Globus pallidus (tissue), 1 donor: Measurements from ENCODE around the gene RAC3.
A peak's percentile ranks its signal among the peaks of the same experiment; 100 is the strongest.
"Not testable (repeated sequence)": the region's sequence is repeated elsewhere in the genome, so short reads cannot be mapped to it uniquely, and the experiment has no call there.

Experiments used
- DNase-seq: peaks from one replicate; pipeline ENCODE4 v3.0.0-alpha.2; 2015; ENCODE audit warnings: low spot score

Gene RAC3

DNA sequence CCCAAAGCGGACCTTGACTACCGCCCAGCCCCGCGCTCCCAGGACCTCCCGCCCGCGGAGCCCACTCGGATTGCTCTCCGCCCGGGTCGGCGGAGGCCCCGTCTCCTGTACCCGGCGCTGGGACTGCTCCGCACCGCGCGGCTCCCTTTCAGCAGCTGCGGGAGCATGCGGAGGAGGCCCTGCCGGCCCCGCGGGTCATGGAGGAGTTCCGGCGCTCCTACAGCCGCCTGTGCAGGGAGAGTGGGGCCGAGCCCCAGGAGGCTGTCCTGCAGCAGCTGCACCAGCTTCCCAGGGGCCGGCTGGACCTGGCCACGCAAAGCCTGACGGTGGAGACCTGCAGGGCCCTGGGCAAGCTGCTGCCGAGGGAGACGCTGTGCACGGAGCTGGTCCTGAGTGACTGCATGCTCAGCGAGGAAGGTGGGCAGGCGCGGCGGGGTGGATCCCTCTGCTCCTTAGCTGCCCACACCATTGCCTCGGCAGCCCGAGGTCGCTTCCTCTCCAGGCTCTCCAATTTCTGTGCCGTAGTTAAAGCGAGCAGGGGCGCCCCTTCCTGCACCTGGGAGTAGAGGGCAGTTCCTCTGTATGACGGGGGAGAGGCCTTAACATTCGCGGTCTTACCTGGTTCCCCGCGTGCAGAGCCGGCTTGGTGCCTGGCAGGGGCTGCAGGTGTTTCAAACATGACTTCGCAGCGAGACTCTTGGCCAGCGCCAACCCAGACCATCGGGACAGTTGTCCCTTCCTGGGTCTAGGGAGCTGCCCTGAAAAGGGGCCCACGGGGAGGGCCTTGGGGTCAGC lies 7.8 kb upstream of the RAC3 start:
- DNase-seq, result no peak

DNA sequence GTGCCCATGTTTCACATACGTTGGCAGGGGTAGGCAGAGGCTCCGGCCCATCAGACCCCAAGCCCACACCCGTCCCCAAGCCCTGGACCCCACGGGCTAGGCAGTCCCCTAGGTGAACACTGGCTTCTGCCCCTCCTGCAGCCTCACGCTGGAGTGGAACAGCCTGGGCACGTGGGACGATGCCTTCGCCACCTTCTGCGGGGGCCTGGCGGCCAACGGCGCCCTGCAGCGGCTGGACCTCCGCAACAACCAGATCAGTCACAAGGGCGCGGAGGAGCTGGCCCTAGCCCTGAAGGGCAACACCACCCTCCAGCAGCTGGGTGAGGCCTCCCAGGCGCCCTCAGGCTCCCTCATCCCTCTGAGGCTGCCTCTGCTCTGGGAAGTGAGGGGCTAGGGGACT lies 6.6 kb upstream of the RAC3 start:
- DNase-seq, result no peak

DNA sequence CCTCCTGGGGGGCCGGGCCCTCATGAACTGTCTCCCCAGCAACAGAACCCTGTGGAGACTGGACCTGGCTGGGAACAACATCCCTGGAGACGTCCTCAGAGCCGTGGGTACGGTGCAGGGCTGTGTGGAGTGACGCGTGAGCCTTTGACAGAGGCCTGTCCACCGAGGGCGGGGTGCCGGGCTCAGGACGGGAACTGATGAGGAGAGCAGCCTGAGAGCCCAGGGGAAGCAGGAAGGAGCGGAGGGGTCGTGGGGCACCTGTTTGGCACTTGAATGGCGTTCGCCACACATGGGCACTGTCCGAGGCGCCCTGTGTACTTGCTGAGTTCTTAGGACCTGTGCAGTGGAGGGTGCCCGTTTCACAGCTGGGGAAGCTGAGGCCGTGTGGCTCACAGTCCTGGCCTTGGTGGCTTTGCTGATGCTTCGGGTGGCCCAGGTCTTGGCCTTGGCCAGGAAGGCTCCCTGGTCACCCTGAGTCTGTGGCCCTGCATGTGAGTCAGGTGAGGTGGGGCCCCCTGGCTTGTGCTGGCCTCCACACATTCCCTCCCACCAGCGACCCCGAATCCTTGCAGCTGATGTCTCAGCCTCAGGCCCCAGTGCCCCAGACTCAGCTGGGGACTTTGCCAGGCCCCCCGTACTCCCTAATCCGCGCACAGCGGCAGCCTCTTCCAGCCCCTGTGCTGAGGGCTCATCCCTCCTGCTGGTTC lies 5.9 kb upstream of the RAC3 start:
- DNase-seq, result no peak

DNA sequence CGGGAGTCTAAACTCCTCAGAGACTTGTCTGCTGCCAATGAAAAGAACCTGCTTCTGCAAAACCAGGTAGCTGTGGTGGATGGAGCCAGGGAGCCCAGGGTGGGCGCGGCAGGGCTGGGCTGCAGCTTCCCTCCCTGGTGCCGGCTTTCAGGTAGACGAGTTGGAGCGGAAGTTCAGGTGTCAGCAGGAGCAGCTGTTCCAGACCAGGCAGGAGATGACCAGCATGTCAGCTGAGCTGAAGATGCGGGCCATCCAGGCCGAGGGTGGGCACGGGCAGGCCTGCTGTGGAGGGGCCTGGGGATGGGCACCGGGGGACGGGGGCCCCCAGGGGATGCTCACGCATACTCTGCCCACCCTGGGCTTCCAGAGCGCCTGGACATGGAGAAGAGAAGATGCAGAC lies 3.2 kb upstream of the RAC3 start:
- no peak for DNase-seq

DNA sequence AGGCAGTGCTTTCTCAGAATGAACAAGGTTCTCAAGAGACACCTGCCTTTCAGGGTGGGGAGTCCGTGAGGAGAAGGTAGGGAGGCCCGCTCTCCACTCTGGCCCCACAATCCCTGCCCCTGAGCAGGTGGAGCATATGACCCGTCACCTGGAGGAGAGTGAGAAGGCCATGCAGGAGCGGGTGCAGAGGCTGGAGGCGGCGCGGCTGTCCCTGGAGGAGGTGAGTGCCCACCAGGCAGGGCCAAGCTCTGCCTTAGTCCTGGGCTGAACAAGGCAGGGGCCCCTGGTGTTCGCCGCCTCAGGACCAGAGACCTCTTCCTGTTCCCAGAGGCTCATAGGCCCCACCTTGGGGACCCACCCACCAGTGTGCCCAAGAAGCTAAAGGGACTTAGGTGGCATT lies 2.5 kb upstream of the RAC3 start:
- no peak for DNase-seq

DNA sequence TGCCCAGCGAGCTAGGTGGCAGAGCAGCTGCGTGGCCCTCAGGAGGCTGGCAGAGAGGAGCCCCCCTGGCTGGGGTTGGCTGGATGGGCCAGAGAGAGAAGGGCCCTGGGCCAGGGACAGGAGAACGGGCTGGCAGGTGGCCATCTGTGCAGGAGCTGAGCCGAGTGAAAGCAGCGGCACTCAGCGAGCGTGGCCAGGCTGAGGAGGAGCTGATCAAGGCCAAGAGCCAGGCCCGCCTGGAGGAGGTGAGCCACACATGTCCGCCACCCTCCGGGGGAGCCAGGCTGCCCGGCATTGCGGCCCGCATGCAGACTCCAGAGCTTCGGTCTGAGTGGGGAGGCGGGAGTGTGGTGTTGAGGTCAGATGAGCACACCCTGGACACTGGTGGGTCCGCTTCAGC lies 2.1 kb upstream of the RAC3 start:
- no peak for DNase-seq

DNA sequence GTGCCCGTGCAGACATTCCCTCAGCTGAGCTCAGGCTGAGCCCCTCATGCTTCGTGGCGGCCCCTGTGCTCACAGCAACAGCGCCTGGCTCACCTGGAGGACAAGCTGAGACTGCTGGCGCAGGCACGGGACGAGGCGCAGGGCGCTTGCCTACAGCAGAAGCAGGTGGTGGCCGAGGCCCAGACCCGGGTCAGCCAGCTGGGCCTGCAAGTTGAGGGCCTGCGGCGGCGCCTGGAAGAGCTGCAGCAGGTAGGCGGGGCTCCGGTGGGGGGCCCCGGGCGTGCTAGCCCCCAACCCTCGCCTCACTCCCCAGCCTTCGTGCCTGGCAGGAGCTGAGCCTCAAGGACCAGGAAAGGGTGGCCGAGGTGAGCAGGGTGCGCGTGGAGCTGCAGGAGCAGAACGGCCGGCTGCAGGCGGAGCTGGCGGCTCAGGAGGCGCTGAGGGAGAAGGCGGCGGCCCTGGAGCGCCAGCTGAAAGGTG lies 1.4 kb upstream of the RAC3 start:
- DNase-seq, result no peak

DNA sequence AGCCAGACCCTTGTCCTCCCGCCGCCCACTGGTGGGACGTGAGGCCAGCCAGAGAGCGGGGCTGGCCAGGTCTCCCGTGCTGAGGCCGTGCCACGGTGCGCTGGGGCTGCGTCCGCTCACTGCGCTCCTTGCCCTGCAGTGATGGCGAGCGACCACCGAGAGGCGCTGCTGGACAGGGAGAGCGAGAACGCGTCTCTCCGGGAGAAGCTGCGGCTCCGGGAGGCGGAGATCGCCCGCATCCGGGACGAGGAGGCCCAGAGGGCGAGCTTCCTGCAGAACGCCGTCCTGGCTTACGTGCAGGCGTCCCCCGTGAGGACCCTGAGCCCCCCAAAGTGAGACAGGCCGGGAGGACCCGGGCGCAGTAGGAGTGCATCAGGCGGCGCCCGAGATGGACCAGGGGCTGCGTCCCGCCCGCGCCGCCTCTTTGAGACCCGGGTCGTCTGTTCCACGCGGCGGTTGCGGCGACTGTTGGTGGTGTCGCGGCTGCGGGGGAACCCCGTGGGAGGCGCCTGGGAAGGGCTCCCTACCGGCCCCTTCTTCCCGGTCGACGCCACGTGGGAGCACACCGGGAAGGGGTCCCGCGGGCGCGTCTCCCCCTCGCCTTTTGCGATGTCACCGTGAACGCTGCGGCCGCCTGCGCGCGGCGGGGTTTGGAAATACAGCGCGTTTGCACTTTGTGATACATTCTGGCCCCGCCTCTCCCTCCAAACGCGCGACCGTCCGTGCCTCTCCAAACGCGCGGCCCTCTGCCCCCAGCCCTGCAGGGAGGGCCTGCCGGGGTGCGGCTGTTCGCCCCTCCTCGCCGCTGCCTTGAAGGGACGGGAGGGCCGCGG lies 792 bp upstream of the RAC3 start:
- peak; percentile 66 for DNase-seq

DNA sequence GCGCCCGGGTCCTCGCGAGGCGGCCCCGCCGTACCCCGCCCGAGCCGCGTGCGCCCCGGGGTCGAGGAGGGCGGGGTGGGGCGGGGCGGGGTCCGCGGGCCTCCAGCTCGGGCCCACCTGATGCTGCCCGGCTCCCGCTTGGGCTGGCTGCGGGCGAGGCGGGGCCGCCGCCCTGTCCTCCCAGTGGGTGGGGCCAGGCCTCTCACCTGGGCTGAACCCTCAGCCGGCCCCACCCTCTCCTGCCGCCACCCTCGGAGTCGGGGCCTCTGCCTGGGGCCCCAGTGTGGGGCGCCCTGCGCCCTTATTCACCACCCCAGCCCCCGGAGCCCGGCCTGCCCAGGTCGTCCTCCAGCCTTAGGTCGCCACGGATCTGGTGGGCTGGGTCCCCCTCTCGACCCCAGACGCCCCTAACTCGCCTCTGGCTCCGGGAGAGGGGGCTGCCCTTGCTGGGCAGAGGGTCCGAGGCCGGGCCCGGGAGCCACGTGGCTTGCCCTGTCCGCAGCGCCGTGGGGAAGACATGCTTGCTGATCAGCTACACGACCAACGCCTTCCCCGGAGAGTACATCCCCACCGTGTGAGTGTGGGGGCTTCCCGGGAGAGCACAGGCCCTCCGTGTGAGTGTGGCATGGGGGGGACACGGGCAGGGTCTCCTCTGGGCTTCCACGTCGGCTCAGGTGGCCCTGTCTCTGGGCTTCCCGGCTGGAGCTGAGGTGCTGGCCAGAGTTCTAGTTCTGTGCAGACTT lies 578 bp downstream of the RAC3 start:
- DNase-seq, result no peak

DNA sequence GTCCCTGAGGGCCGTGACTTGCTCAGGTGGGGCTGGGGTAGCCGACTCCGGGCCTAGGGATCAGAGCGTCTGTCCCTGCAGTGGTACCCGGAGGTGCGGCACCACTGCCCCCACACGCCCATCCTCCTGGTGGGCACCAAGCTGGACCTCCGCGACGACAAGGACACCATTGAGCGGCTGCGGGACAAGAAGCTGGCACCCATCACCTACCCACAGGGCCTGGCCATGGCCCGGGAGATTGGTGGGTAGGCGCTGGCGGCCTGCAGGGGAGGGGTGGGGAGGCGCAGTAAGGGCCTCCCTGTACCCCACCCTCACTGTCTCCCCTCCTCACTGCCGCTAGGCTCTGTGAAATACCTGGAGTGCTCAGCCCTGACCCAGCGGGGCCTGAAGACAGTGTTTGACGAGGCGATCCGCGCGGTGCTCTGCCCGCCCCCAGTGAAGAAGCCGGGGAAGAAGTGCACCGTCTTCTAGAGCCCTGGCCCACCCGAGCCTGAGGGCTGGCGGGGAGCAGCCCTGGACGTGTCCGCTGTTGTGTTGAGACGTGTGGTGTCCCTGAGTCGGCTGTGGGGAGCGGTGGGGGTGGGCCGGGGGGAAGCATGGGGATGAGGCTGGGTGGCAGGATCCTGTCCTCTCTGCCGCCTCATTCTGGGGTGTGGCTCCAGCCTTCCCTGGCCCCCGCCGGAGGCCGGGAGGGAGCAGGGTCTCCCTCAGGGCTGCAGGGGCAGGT lies 2.0 kb downstream of the RAC3 start:
- DNase-seq, result no peak

DNA sequence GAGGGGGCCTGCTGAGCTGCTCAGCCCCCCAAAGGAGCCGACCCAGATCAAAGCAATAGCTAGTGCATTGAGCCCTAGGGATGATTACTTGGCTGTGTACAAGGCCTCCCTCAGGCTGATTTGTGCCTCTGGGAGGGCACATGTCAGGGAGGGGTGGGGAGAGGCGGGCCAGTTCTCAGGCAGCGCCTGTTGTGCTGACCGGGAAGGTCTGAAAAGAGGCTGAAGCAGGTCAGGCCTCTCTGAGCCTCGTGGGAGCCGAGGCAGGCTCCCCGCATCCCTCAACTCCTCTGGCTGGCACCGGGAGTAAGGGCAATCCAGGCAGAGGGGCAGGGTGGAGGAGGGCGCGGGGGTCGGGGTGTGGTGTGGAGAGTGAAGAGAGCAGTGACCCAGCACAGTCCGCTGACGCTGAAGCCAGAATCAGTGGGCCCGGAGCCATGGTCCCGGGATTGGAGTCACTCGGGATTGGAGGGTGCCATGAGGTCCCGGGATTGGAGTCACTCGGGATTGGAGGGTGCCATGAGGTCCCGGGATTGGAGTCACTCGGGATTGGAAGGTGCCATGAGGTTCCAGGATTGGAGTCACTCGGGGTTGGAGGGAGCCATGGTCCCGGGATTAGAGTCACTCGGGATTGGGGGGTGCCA lies 3.0 kb downstream of the RAC3 start:
- no peak for DNase-seq

DNA sequence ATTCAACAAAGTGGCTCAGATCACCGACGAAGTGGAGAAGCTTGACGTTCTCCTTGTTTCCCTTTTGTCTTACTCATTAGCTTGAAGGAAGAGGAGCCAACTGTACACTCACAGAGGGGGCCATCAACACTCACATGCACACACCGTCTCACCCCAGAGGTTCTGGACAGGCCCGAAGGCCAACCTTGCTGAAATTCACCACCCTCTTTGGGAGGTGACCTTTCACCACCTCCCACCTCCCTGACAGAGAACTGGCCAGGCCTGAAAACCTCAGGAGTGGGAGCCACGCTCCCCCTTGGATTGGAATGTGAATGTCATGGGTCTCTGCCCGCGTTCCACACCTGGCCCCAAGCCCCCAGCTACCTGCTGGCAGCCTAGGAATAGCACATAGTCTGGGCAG lies 4.0 kb downstream of the RAC3 start:
- DNase-seq, result no peak

DNA sequence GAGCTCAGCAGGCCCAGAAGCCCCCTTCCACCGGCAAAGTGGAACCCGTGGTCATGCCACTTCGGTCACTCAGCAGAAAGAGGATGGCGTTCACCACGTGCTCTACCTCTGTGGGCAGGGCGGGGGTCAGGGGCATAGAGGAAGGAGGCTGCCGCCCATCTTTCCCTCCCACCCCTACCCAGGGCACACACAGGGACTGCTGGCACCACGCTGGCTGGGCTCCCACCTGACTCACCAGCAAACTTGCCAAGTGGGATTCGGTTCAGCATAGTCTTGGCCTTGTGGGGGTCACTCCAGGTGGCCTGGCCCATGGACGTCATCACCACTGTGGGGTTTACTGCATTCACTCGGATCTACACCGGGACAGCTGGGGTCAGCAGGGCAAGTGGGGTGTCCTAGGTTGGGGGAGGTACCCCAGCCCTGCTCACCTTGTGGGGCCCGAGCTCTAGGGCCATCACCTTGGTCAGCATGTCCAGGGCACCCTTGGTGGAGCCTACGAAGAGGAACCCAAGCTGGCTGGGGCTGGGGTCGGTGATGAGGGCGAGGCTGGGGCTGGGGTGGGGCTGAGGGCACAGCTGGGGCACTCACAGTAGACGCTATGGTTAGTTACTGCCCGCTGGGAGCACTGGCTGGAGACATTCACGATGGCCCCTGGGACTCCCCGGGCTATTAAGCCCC lies 4.6 kb downstream of the RAC3 start:
- no peak for DNase-seq

DNA sequence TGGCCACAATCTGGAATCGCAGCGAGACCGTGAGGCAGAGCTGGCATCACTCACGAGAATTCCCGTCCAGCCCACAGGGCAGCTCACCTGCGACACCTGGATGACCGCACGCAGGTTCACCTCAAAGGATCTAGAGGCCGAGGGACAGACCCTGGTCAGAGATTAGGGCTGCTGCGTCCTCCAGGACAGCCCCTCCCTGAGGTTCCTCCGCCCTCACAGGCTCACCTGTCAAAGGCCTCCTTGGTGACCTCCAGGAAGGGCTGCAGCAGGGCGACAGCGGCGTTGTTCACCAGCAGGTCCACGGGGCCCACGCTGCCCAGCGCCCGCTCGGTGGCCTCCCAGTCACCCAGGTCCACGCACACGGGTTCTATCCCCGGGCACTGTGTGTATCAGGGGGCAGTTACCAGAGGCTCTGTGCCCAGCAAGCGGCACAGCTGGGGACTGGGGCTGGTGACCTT lies 5.2 kb downstream of the RAC3 start:
- no peak for DNase-seq

DNA sequence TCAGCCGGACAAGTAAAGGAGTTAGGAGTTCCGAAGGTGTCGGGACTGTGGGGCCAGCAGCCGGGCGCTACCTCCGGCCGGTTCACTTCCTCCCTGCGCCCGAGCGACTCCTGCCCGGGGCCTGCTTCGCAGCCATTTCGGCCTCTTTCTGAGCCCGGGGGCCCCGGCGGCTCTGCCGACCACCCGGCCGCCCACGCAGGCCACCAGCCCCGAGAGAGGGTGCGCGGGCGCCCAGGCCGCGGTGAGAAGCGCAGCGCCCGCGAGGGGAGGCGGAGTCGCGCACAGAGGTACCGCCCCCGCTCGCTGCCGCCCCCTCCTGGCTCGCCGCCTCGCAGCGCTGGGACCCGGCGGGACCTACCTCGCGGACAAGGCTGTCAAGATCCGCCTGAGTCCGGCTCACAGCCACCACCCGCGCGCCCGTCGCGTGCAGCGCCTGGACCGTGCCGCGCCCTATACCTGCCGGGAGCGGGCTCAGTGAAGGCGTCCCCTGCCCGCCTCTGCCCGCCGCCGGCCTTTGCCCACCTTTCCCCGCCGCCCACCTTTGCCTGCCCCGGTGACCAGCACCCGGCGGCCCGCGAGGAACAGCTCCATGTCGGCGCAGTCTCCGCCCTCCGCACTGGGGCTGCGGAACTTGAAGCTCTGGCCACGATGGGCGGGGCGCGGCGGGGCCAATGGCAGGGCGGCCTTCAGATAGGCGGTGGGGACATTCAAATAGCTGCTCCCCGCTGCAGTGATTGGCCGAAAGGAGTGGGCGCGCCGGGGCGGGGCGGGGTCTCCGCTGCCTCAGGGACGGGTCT lies 5.8 kb downstream of the RAC3 start, which contains the start of gene DCXR:
TSS of gene DCXR (minus strand) at position 606 of the 797 bp plus-strand sequence. CDS start at position 591, 15 bp downstream.
- peak; percentile 96 for DNase-seq

DNA sequence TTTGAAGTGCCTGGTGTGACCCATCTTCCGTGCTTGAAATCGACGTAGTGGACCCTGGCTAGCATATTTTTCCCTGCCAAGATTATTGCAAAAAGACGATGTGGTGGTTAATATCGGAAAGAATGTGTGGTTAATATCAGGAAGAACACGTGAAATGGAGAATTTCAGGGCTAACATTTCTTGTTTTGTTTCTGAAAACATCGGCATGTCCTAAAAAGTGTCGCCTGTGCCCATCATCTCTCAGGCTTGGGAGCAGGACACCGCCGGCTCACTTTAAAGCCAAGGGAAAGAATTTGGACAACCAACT lies 6.4 kb downstream of the RAC3 start:
- no peak for DNase-seq

DNA sequence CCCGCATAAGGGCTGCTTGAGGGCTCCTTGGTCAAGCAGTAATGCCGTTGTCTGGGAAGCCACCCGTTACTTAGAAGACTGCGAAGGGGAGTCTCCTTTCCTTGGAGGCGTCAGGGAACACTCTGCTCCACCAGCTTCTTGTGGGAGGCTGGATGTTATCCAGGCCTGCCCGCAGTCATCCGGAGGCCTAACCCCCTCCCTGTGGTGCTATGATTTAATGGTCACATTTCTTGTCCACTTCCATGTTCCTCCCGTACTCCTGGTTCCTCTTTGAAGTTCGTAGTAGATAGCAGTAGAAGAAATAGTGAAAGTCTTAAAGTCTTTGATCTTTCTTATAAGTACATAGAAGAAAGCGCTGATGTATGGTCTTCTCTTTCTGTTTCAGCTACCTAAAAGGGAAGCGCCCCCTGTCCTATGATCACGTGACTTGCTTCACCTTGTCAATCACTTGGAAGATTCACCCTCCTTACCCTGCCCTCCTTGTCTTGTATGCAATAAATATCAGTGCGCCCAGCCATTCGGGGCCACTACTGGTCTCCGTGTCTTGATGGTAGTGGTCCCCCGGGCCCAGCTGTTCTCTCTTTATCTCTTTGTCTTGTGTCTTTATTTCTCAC lies 7.4 kb downstream of the RAC3 start:
- not testable (repeated sequence) for DNase-seq

DNA sequence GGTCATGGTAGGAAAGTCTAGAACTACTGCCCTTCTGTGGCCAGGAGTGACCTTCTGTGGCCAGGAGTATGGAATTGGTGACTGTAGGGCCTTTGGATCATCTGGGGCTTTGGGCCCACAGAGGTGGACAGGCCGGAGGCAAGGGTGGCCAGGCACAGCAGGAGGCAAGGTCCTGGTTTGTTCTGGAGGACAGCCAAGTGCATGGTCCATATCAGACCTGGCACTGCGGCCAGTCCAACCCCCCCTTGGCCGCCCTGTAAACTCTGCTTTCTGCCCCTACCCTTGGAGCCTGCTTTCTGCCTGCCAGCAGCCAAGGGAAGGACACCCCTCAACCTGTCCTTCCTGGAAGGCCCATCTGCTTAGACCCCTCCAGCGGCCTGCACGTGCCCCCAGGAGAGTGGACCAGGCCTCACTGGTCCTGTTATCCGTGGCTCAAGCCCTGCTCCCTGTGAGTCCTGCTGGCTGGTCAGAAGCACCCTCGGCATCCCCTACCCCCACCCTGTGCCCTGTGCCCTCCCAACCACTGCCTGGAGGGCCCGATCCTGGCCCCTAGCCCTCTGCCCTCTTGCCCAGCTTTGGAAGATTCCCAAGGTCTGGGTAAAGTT lies 8.3 kb downstream of the RAC3 start:
- no peak for DNase-seq
